MM.1S (cell line): Measurements from ENCODE around the gene CDKN3.
A peak's percentile ranks its signal among the peaks of the same experiment; 100 is the strongest.

Experiments used
- DNase-seq: peaks from one replicate; pipeline ENCODE4 v3.0.0-alpha.2; 2015
- H2AFZ ChIP-seq: fragments of 300-600 bp; sonication (generic); 2 replicates; pipeline ENCODE4 v1.6.0; 2016; ENCODE audit warnings: antibody characterized with exemption, low read length
- H3F3A ChIP-seq: fragments of 300-600 bp; sonication (generic); 2 replicates; pipeline ENCODE4 v1.6.1; 2016; ENCODE audit warnings: mild to moderate bottlenecking, antibody characterized with exemption, low read length, moderate library complexity, mixed read lengths; ENCODE audit not compliant: insufficient read depth
- H3K27ac ChIP-seq: fragments of 300-600 bp; sonication (generic); 2 replicates; pipeline ENCODE4 v1.5.1; 2016; ENCODE audit warnings: mild to moderate bottlenecking, low read length
- H3K27me3 ChIP-seq: fragments of 300-600 bp; sonication (generic); replicated peaks from 2 replicates; pipeline ENCODE4 v1.6.0; 2016; ENCODE audit warnings: low read length; ENCODE audit not compliant: insufficient read depth
- H3K36me3 ChIP-seq: fragments of 300-600 bp; sonication (generic); replicated peaks from 2 replicates; pipeline ENCODE4 v1.6.1; 2016; ENCODE audit warnings: mild to moderate bottlenecking, low read length, mixed read lengths; ENCODE audit not compliant: insufficient read depth
- H3K4me1 ChIP-seq: fragments of 300-600 bp; sonication (generic); 2 replicates; pipeline ENCODE4 v1.6.1; 2016; ENCODE audit warnings: low read length, mixed read lengths
- H3K4me2 ChIP-seq: fragments of 300-600 bp; sonication (generic); 2 replicates; pipeline ENCODE4 v1.6.0; 2016; ENCODE audit warnings: low read depth, low read length
- H3K4me3 ChIP-seq: fragments of 300-600 bp; sonication (generic); 2 replicates; pipeline ENCODE4 v1.5.1; 2016; ENCODE audit warnings: low read length, mixed read lengths
- H3K79me2 ChIP-seq: fragments of 300-600 bp; sonication (generic); 2 replicates; pipeline ENCODE4 v1.6.1; 2016; ENCODE audit warnings: mixed run types, low read length, mixed read lengths
- H3K9ac ChIP-seq: fragments of 300-600 bp; sonication (generic); 2 replicates; pipeline ENCODE4 v1.6.1; 2016; ENCODE audit warnings: low read length, mixed read lengths
- H3K9me2 ChIP-seq: fragments of 300-600 bp; sonication (generic); replicated peaks from 2 replicates; pipeline ENCODE4 v1.6.1; 2016; ENCODE audit warnings: mild to moderate bottlenecking, low read length, mixed read lengths; ENCODE audit not compliant: insufficient read depth
- H3K9me3 ChIP-seq: fragments of 300-600 bp; sonication (generic); replicated peaks from 2 replicates; pipeline ENCODE4 v1.6.1; 2016; ENCODE audit warnings: mild to moderate bottlenecking, low read length, mixed read lengths; ENCODE audit not compliant: insufficient read depth
- H4K20me1 ChIP-seq: fragments of 300-600 bp; sonication (generic); 2 replicates; pipeline ENCODE4 v1.6.1; 2016; ENCODE audit warnings: mild to moderate bottlenecking, low read length, moderate library complexity, mixed read lengths; ENCODE audit not compliant: insufficient read depth
- EZH2 ChIP-seq: fragments of 300-600 bp; sonication (generic); optimal IDR thresholded peaks from 2 replicates; pipeline ENCODE3; 2017; ENCODE audit warnings: low read depth, mild to moderate bottlenecking, antibody characterized with exemption, low read length, mixed read lengths
- EZH2phosphoT487 ChIP-seq: fragments of 300-600 bp; sonication (generic); IDR thresholded peaks from 2 replicates; pipeline ENCODE4 v1.6.1; 2018; ENCODE audit warnings: antibody characterized with exemption, low read length
- TF ChIP-seq, protein P1 (sequence below): fragments of 300-600 bp; sonication (generic); IDR thresholded peaks from 2 replicates; pipeline ENCODE4 v1.5.1; 2016; ENCODE audit warnings: antibody characterized with exemption, low read length, mixed read lengths

Gene CDKN3

DNA sequence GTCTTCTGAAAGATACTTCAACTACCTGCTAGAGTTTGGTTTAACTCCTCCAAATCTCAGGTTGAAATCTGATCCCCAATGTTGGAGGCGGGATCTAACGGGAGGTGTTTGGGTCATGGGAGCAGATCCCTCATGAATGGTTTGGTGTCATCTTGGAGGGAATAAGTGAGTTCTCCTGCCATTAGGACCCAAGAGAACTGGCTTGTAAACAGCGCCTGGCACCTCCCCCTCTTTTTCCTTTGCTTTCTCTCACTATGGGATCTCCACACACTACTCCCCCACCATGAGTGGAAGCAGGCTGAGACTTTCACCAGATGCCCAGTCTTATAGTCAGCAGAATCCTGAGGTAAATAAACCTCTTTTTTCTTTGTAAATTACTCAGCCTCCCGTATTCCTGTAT is 41.9 kb downstream of the CDKN3 start:
- Histone ChIP-seq H3F3A (no peaks in the 10 kb centered on the region), H2AFZ (no peak overlapping the region), H3K4me1 (no peaks in the 10 kb centered on the region; the same call in 1 of the 2 replicates), H3K9ac (no peak overlapping the region), H3K27me3 (no peaks in the 10 kb centered on the region), H3K27ac (no peak overlapping the region), H4K20me1 (no peaks in the 10 kb centered on the region), H3K4me2 (no peak overlapping the region), H3K79me2 (peaks cover 70% of the 10 kb centered on the region), H3K9me2 (no peaks in the 10 kb centered on the region), H3K9me3 (no peaks in the 10 kb centered on the region), H3K4me3 (no peak overlapping the region), H3K36me3 (no peaks in the 10 kb centered on the region; the same call in 1 of the 2 replicates)
- TF ChIP-seq, protein P1, sequence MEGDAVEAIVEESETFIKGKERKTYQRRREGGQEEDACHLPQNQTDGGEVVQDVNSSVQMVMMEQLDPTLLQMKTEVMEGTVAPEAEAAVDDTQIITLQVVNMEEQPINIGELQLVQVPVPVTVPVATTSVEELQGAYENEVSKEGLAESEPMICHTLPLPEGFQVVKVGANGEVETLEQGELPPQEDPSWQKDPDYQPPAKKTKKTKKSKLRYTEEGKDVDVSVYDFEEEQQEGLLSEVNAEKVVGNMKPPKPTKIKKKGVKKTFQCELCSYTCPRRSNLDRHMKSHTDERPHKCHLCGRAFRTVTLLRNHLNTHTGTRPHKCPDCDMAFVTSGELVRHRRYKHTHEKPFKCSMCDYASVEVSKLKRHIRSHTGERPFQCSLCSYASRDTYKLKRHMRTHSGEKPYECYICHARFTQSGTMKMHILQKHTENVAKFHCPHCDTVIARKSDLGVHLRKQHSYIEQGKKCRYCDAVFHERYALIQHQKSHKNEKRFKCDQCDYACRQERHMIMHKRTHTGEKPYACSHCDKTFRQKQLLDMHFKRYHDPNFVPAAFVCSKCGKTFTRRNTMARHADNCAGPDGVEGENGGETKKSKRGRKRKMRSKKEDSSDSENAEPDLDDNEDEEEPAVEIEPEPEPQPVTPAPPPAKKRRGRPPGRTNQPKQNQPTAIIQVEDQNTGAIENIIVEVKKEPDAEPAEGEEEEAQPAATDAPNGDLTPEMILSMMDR, result no peak
- TF ChIP-seq EZH2 (no peak), EZH2phosphoT487 (no peak)
- DNase-seq, result no peak

DNA sequence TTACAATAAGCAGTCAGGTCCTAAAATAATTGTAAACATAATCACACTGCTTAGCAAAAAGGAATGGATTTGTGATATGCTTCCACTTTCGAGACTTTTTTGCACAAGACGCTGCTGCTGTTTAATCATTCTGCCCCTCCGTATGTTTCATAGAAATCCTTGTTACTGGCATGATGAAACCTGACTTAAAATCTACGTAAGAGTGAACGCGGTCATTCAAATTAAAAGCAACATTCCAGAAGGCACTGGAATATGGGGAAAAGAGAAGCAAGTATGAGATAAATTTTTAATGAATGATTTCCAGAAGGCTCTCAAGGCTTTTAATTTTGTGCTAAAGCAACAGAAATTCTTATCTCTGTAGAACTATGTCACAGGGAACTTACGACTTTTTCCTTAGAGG is 43.2 kb downstream of the CDKN3 start:
- peak overlapping the region; percentile 73 for H3K4me3 ChIP-seq
- H4K20me1 ChIP-seq, result no peaks in the 10 kb centered on the region
- H3K27me3 ChIP-seq, result no peaks in the 10 kb centered on the region
- no peak overlapping the region for H3K27ac ChIP-seq
- DNase-seq, result no peak
- no peaks in the 10 kb centered on the region for H3K9me3 ChIP-seq
- H3K9ac ChIP-seq, result peak overlapping the region; percentile 55; the same call in 1 of the 2 replicates
- H3K4me2 ChIP-seq, result peak overlapping the region; percentile 69
- no peak overlapping the region for H2AFZ ChIP-seq
- H3K9me2 ChIP-seq, result no peaks in the 10 kb centered on the region
- peaks cover 57% of the 10 kb centered on the region for H3K79me2 ChIP-seq
- TF ChIP-seq EZH2 (no peak), EZH2phosphoT487 (no peak)
- TF ChIP-seq, protein P1, result no peak
- no peaks in the 10 kb centered on the region for H3F3A ChIP-seq
- H3K4me1 ChIP-seq, result no peaks in the 10 kb centered on the region; the same call in 1 of the 2 replicates
- H3K36me3 ChIP-seq, result no peaks in the 10 kb centered on the region; the same call in 1 of the 2 replicates

DNA sequence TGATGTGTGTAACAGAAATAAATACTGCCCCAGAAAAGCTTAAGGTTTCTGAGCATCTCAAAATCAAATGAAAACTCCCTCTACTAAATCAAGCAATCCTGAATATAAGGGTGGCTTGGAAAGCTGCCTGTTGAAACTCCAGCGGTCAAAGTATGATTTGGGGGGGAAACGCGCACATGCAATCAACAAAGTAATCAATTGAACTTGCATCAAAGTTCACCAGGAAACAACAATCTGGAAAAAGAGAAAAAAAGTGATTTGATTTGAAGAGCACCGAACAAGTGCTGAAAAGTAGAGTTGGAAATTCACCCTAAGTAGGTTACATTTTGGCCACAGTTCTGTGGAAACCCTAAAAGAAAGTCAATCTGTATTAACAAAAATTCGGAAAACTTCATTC is 43.7 kb downstream of the CDKN3 start:
- Histone ChIP-seq H3K4me3 (peak overlapping the region; percentile 73), H4K20me1 (no peaks in the 10 kb centered on the region), H3K9me2 (no peaks in the 10 kb centered on the region), H3K9me3 (no peaks in the 10 kb centered on the region), H3K79me2 (peaks cover 52% of the 10 kb centered on the region), H3K27ac (peak overlapping the region; percentile 38; the same call in 1 of the 2 replicates), H2AFZ (no peak overlapping the region), H3K4me1 (no peaks in the 10 kb centered on the region; the same call in 1 of the 2 replicates), H3K27me3 (no peaks in the 10 kb centered on the region), H3K9ac (peak overlapping the region; percentile 55; the same call in 1 of the 2 replicates), H3K36me3 (no peaks in the 10 kb centered on the region; the same call in 1 of the 2 replicates), H3F3A (no peaks in the 10 kb centered on the region), H3K4me2 (peak overlapping the region; percentile 69)
- TF ChIP-seq EZH2phosphoT487 (no peak), EZH2 (no peak)
- TF ChIP-seq, protein P1, result no peak
- DNase-seq, result no peak
